Right lobe of liver (tissue), 6 donors: ENCODE data around the gene CBX5. TPM values are rescaled to one million over a fixed set of nuclear protein-coding genes. Genes with fewer than 3 reads are reported as not detected.
A peak's percentile ranks its signal among the peaks of the same experiment; 100 is the strongest.

Source experiments
- ATAC-seq, 4 donors: fragments of 200-7000 bp; cut with Tn5 transposase; one replicate each; pipeline ENCODE4 v1.9.1; 2020; ENCODE audit warnings: mild to moderate bottlenecking in 4 of 4, moderate library complexity in 4 of 4
- DNase-seq, 3 donors: peaks; one replicate each; pipeline ENCODE4 v3.0.0-alpha.2; 2020
- H3K27ac ChIP-seq, 3 donors: fragments of 200-600 bp; one replicate each; pipeline ENCODE4 v1.8.0; 2022
- H3K27me3 ChIP-seq, 2 donors: fragments of 200-600 bp; one replicate each; pipeline ENCODE4 v1.8.0; 2022
- H3K36me3 ChIP-seq, 4 donors: fragments of 200-600 bp; sonication (generic) in 1 of 4; one replicate each; pipeline versions ENCODE4 v1.5.1 to v1.8.0; 2017 to 2022; ENCODE audit warnings: control low read depth in 1 of 4
- H3K4me1 ChIP-seq, 4 donors: fragments of 200-600 bp; sonication (generic) in 1 of 4; one replicate each; pipeline versions ENCODE4 v1.5.1 to v1.8.0; 2017 to 2022; ENCODE audit warnings: control low read depth in 1 of 4
- H3K4me3 ChIP-seq, 3 donors: fragments of 200-600 bp; one replicate each; pipeline ENCODE4 v1.8.0; 2022
- H3K9me3 ChIP-seq, 4 donors: fragments of 200-600 bp; sonication (generic) in 1 of 4; one replicate each; pipeline versions ENCODE4 v1.5.1 to v1.8.0; 2017 to 2022; ENCODE audit warnings: control low read depth in 1 of 4
- POLR2A ChIP-seq: fragments of 450-650 bp; IDR thresholded peaks from one replicate; pipeline ENCODE4 v1.6.1; 2017; ENCODE audit warnings: antibody characterized with exemption, mild to moderate bottlenecking
- WGBS: methylation state at CpG from one replicate; pipeline ENCODE4 v1.1.6; 2018; ENCODE audit warnings: low coverage, low lambda C conversion rate; ENCODE audit not compliant: insufficient coverage; ENCODE audit errors: missing lambda C conversion rate; 5-methylcytosine and 5-hydroxymethylcytosine counted together
- intact Hi-C, 2 donors: fragments of 100-400 bp; cut with DNase I; formaldehyde crosslinking; loops; one replicate each; pipeline versions ENCODE4 v1.11.2 to v1.14.1; 2022
- total RNA-seq, 6 experiments: library from RNA; depleted of rRNA in 2 of 6; stranded (reverse); fragments of >200 nt in 2 of 6; fragmentation: NEBNext Ultra II Directional in 3 of 6; extraction: Animal tissue kit (Norgen Biotek cat#: 25700) in 3 of 6; gene quantifications; one replicate each; pipeline versions ENCODE4 v1.1.0 to v1.2.4, GENCODE V29; 2016 to 2023
- TF ChIP-seq, protein P1 (sequence below), 4 donors: fragments of 200-600 bp in 3 of 4; fragments of 450-650 bp in 1 of 4; IDR thresholded peaks; one replicate each; pipeline versions ENCODE4 v1.5.1 to v1.8.0; 2016 to 2022; ENCODE audit warnings: antibody characterized with exemption in 4 of 4, mild to moderate bottlenecking in 2 of 4
- donor health status: DM: no; HTN: yes; CAD: no.
- donor health status: DM: no; HTN: no; CAD: no.
- donor health status: DM: no; HTN: no; CAD: no.
- donor health status: DM: no; HTN: yes; CAD: no.
- donor health status: DM: no; HTN: yes; CAD: no.

Gene CBX5
- total RNA-seq, 6 experiments from 2014 or later: 14.4 to 23.7 (median 20.1) TPM

- Histone ChIP-seq H3K4me3 (no peak overlapping the region), H3K27me3 (no peaks in the 10 kb centered on the region), H3K9me3 (no peaks in the 10 kb centered on the region), H3K4me1 (no peaks in the 10 kb centered on the region), H3K36me3 (no peaks in the 10 kb centered on the region), H3K27ac (no peak overlapping the region)
- intact Hi-C loops: loop anchor here (5.0 to 10.0 kb wide), 2 partner anchors 68 to 70 kb away; partner anchors contain the start of gene GPR84 (in 2 of the 2)
- peak; percentile 89 to 95 (median 92) for ATAC-seq
- WGBS: 31% methylated on average over 7 of the region's 9 CpGs
- DNase-seq: peak; percentile 73 to 77 (median 74)
- TF ChIP-seq, protein P1, sequence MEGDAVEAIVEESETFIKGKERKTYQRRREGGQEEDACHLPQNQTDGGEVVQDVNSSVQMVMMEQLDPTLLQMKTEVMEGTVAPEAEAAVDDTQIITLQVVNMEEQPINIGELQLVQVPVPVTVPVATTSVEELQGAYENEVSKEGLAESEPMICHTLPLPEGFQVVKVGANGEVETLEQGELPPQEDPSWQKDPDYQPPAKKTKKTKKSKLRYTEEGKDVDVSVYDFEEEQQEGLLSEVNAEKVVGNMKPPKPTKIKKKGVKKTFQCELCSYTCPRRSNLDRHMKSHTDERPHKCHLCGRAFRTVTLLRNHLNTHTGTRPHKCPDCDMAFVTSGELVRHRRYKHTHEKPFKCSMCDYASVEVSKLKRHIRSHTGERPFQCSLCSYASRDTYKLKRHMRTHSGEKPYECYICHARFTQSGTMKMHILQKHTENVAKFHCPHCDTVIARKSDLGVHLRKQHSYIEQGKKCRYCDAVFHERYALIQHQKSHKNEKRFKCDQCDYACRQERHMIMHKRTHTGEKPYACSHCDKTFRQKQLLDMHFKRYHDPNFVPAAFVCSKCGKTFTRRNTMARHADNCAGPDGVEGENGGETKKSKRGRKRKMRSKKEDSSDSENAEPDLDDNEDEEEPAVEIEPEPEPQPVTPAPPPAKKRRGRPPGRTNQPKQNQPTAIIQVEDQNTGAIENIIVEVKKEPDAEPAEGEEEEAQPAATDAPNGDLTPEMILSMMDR (IDR thresholded peaks at IDR 0.05): peak; percentile 64 to 80 (median 78)
- TF ChIP-seq POLR2A: no peak
Measured at GRCh38 chr12:54294152-54294952, 14.4 kb upstream of the CBX5 start.

- Histone ChIP-seq H3K27ac (no peak overlapping the region), H3K4me3 (no peak overlapping the region), H3K36me3 (peaks cover 0 to 3% (median 1%) of the 10 kb centered on the region in 4 donors), H3K27me3 (no peaks in the 10 kb centered on the region), H3K4me1 (no peaks in the 10 kb centered on the region), H3K9me3 (no peaks in the 10 kb centered on the region)
- ATAC-seq (no peak), DNase-seq (peak in 1 of 3 donors; percentile 33)
- WGBS: 100% methylated on average over 2 of the region's 7 CpGs
- intact Hi-C loops: loop anchor here (5.0 to 10.0 kb wide), 2 partner anchors 69 to 72 kb away; partner anchors contain the start of gene GPR84 (in 2 of the 2)
- no peak for TF ChIP-seq POLR2A
- TF ChIP-seq, protein P1 (IDR thresholded peaks at IDR 0.05): no peak
Measured at GRCh38 chr12:54292931-54293241, 13.0 kb upstream of the CBX5 start.

- ATAC-seq: no peak
- Histone ChIP-seq H3K4me1 (no peaks in the 10 kb centered on the region), H3K36me3 (peaks cover under 1 to 9% (median 6%) of the 10 kb centered on the region in 4 donors), H3K9me3 (no peaks in the 10 kb centered on the region), H3K4me3 (no peak overlapping the region), H3K27ac (no peak overlapping the region), H3K27me3 (no peaks in the 10 kb centered on the region)
- peak in 1 of 3 donors; percentile 44 for DNase-seq
- 97% methylated on average over 9 of the region's 30 CpGs for WGBS
- intact Hi-C loops: loop anchor here (5.0 to 10.0 kb wide), 2 partner anchors 70 to 72 kb away; partner anchors contain the start of gene GPR84 (in 2 of the 2)
- TF ChIP-seq POLR2A: no peak
Measured at GRCh38 chr12:54292083-54292930, 12.4 kb upstream of the CBX5 start.

- no peaks in the 10 kb centered on the region for H3K9me3 ChIP-seq
- intact Hi-C loops: no loop called here
- no peaks in the 10 kb centered on the region for H3K27me3 ChIP-seq
- H3K27ac ChIP-seq: no peak overlapping the region
- TF ChIP-seq POLR2A: no peak
- TF ChIP-seq, protein P1 (IDR thresholded peaks at IDR 0.05): no peak
- ATAC-seq (no peak), DNase-seq (no peak)
- peaks cover 17 to 51% (median 42%) of the 10 kb centered on the region in 4 donors for H3K36me3 ChIP-seq
- WGBS: 76% methylated on average over 6 of the region's 8 CpGs
- peaks cover 0 to 31% (median 9%) of the 10 kb centered on the region in 4 donors for H3K4me1 ChIP-seq
- H3K4me3 ChIP-seq: no peak overlapping the region
Measured at GRCh38 chr12:54287261-54288157, 7.6 kb upstream of the CBX5 start.
